GM12872 (cell line): Measurements from ENCODE around the gene PDE4A.

Experiments used
- TF ChIP-seq, protein P1 (sequence below): IDR thresholded peaks from 3 replicates; pipeline ENCODE4 v1.5.1; 2011; ENCODE audit warnings: low read depth, mild to moderate bottlenecking, low read length, moderate library complexity; ENCODE audit not compliant: insufficient read depth

PDE4A gene

DNA sequence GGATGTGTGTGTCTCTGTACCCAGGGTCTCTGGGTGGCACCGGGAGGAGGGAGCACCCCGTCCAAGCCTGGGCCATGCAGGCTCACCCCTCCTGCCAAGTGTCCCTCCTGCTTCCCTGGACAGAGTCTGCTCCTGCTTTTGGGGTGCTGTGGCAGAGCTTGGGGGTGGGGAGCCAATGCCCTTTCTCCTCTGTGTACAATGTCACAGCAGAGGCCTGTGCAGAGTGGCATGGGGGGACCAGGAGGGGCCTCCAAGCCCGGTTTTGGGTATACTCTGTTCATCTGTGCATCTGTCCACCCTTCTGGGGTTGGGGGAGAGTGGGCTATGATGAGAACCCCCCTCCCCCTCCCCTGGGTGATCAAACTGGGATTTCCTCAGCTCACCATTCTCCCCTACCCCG, 33.5 kb downstream of the PDE4A start:
- TF ChIP-seq, protein P1, sequence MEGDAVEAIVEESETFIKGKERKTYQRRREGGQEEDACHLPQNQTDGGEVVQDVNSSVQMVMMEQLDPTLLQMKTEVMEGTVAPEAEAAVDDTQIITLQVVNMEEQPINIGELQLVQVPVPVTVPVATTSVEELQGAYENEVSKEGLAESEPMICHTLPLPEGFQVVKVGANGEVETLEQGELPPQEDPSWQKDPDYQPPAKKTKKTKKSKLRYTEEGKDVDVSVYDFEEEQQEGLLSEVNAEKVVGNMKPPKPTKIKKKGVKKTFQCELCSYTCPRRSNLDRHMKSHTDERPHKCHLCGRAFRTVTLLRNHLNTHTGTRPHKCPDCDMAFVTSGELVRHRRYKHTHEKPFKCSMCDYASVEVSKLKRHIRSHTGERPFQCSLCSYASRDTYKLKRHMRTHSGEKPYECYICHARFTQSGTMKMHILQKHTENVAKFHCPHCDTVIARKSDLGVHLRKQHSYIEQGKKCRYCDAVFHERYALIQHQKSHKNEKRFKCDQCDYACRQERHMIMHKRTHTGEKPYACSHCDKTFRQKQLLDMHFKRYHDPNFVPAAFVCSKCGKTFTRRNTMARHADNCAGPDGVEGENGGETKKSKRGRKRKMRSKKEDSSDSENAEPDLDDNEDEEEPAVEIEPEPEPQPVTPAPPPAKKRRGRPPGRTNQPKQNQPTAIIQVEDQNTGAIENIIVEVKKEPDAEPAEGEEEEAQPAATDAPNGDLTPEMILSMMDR, result no peak

DNA sequence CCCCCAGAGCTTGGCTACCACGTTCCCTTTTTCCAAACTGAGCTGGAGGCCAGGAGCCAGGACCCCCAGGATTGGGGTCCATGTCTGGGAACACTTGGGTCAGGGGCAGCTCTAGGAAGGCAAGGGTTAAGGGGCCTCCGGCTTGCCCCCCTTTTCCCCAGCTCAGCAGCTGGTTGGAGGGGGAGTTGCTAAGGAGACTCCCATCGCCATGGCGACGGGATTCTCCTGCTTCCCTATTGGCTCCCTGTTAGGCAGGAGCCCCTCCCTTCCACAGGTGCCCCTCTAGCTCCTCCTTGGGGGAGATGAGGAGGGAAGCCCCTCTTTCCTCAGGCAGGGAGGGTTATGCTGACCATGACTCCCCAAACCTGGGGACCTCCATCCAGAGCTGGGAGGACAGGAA, 33.9 kb downstream of the PDE4A start:
- TF ChIP-seq, protein P1, result no peak

DNA sequence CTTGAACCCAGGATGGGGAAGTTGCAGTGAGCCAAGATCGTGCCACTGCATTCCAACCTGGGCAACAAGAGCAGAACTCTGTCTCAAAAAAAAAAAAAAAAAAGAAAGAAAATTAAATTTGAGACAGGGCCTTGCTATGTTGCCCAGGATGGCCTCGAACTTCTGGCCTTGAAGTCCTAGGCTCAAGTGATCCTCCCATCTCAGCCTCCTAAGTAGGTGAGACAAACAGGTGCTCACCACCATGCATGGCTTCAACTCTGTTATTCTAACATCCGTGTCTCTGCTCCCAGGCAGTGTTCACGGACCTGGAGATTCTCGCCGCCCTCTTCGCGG, 40.3 kb downstream of the PDE4A start:
- TF ChIP-seq, protein P1, result no peak

DNA sequence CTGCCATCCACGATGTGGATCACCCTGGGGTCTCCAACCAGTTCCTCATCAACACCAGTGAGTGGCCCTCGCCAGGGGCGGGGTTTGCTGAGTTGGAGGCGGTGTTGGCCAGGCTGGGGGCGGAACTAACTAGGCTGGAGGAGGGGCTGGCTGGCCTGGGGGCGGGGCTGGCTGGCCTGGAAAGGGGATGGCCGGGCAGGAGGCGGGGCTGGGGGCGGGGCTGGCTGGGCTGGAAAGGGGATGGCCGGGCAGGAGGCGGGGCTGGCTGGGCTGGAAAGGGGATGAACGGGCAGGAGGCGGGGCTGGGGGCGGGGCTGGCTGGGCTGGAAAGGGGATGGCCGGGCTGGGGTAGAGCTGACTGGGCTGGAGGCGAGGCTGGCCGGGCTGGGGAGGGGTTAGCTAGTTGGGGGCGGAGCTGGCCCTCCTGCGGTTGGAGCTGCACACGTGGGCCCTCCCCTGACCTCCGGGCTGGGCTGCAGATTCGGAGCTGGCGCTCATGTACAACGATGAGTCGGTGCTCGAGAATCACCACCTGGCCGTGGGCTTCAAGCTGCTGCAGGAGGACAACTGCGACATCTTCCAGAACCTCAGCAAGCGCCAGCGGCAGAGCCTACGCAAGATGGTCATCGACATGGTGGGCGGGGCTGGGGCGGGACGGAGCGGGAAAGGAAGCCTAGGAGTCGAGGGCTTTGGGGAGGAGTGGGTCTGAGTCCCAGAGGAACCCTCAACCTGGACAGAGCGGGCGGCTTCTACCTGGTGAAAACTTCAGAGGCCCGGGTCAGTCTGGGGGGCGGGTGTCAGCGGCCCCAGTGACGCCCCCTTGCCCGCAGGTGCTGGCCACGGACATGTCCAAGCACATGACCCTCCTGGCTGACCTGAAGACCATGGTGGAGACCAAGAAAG, 41.0 kb downstream of the PDE4A start:
- TF ChIP-seq, protein P1, result no peak

DNA sequence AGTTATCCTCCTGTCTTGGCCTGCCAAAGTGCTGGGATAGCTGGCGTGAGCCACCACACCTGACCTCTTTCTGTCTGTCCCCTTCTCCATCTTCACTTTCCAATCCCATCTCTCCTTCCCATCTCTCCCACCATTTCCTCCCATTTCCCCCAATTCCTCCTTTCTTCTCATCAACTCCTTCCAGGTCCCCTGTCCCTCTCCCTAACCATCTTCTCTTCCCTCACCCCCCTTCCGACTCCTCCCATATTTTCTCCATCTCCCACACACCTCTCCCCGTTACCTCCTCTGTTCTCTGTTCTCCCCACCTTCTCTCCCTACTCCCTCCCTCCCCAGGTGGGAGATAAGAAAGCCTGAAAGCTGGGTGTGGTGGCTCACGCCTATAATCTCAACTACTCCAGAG, 42.2 kb downstream of the PDE4A start:
- TF ChIP-seq, protein P1, result no peak

DNA sequence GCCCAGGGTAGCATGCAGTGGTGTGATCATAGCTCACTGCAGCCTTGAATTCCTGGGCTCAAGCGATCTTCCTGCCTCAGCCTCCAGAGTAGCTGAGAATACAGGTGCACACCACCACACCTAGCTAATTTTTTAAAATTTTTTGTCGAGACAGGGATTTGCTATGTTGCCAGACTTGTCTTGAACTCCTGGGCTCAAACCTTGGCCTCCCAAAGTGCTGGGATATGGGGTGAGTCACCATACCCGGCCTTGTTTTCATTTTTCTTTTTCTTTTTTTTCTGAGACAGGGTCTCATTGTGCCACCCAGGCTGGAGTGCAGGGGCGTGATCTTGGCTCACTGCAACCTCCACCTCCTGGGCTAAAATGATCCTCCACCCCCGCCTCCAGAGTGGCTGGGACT, 44.1 kb downstream of the PDE4A start:
- TF ChIP-seq, protein P1, result no peak

DNA sequence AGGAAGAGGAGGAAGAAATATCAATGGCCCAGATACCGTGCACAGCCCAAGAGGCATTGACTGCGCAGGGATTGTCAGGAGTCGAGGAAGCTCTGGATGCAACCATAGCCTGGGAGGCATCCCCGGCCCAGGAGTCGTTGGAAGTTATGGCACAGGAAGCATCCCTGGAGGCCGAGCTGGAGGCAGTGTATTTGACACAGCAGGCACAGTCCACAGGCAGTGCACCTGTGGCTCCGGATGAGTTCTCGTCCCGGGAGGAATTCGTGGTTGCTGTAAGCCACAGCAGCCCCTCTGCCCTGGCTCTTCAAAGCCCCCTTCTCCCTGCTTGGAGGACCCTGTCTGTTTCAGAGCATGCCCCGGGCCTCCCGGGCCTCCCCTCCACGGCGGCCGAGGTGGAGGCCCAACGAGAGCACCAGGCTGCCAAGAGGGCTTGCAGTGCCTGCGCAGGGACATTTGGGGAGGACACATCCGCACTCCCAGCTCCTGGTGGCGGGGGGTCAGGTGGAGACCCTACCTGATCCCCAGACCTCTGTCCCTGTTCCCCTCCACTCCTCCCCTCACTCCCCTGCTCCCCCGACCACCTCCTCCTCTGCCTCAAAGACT, 46.9 kb downstream of the PDE4A start:
- TF ChIP-seq, protein P1, result no peak
